Smooth muscle cell (in vitro differentiated cells): ENCODE measurements around the gene FGF14. TPM values are rescaled to one million over a fixed set of nuclear protein-coding genes. Genes with fewer than 3 reads are reported as not detected.

Source experiments
- DNase-seq: peaks from one replicate; lab custom pipeline; 2025; ENCODE audit not compliant: unreplicated experiment; lab: John Stamatoyannopoulos, UW
- H2AFZ ChIP-seq: fragments of 200-600 bp; sonication (generic); 2 replicates; pipeline ENCODE4 v1.6.0; 2016; ENCODE audit warnings: antibody characterized with exemption, low read depth, mild to moderate bottlenecking
- H3F3A ChIP-seq: fragments of 200-600 bp; sonication (generic); 2 replicates; pipeline ENCODE4 v1.6.0; 2017; ENCODE audit warnings: antibody characterized with exemption, low read depth
- H3K27ac ChIP-seq: fragments of 200-600 bp; sonication (generic); 2 replicates; pipeline ENCODE4 v1.5.1; 2016; ENCODE audit warnings: low read depth, mild to moderate bottlenecking
- H3K27me3 ChIP-seq: fragments of 200-600 bp; sonication (generic); 2 replicates; pipeline ENCODE4 v1.6.1; 2016; ENCODE audit warnings: low read depth, mild to moderate bottlenecking
- H3K36me3 ChIP-seq: fragments of 200-600 bp; sonication (generic); 2 replicates; pipeline ENCODE4 v1.5.1; 2016; ENCODE audit warnings: low read depth
- H3K4me1 ChIP-seq: fragments of 200-600 bp; sonication (generic); 2 replicates; pipeline ENCODE4 v1.5.1; 2016; ENCODE audit warnings: low read depth
- H3K4me2 ChIP-seq: fragments of 200-600 bp; sonication (generic); 2 replicates; pipeline ENCODE4 v1.6.0; 2016; ENCODE audit warnings: mild to moderate bottlenecking
- H3K4me3 ChIP-seq: fragments of 200-600 bp; sonication (generic); 2 replicates; pipeline ENCODE4 v1.5.1; 2016; ENCODE audit warnings: mild to moderate bottlenecking
- H3K79me2 ChIP-seq: fragments of 200-600 bp; sonication (generic); 2 replicates; pipeline ENCODE4 v1.6.0; 2016; ENCODE audit warnings: low read depth, mild to moderate bottlenecking
- H3K9ac ChIP-seq: fragments of 200-600 bp; sonication (generic); 2 replicates; pipeline ENCODE4 v1.6.0; 2016; ENCODE audit warnings: low read depth
- H3K9me3 ChIP-seq: fragments of 200-600 bp; sonication (generic); replicated peaks from 2 replicates; pipeline ENCODE4 v1.5.1; 2016; ENCODE audit warnings: low read depth
- H4K20me1 ChIP-seq: fragments of 200-600 bp; sonication (generic); 2 replicates; pipeline ENCODE4 v1.6.0; 2016; ENCODE audit warnings: low read depth
- CTCF ChIP-seq: fragments of 200-600 bp; sonication (generic); IDR thresholded peaks from 2 replicates; pipeline ENCODE4 v1.5.1; 2017; ENCODE audit warnings: borderline replicate concordance, mild to moderate bottlenecking, antibody characterized with exemption; ENCODE audit not compliant: insufficient read depth, poor library complexity, severe bottlenecking
- WGBS: methylation state at CpG from one replicate; pipeline ENCODE4 v1.1.7; 2016; ENCODE audit warnings: low lambda C conversion rate; 5-methylcytosine and 5-hydroxymethylcytosine counted together
- polyA plus RNA-seq: library from polyadenylated mRNA; unstranded; fragments of >200 nt; fragmentation: Nextera tagmentation; extraction: Ambion mirVana; gene quantifications from 2 replicates; pipeline ENCODE4 v1.2.1, GENCODE V29; 2016
- total RNA-seq: library from RNA; depleted of rRNA; stranded (reverse); fragments of >200 nt; gene quantifications from 2 replicates; pipeline ENCODE4 v1.2.3, GENCODE V29; 2014

The FGF14 gene
- total and polyA plus RNA-seq, 2 experiments from 2014 or later = 0.23 TPM; not detected in 1

GRCh38 chr13:101911752-101912151 is 490.1 kb downstream of the FGF14 start:
- Histone ChIP-seq H3K4me2 (no peak overlapping the region), H3F3A (no peaks in the 10 kb centered on the region), H3K9ac (no peak overlapping the region), H3K9me3 (no peaks in the 10 kb centered on the region), H3K79me2 (no peaks in the 10 kb centered on the region), H2AFZ (no peak overlapping the region), H3K4me1 (peaks cover 8% of the 10 kb centered on the region), H3K27me3 (peaks cover 52% of the 10 kb centered on the region), H4K20me1 (no peaks in the 10 kb centered on the region), H3K36me3 (no peaks in the 10 kb centered on the region), H3K4me3 (no peak overlapping the region), H3K27ac (no peak overlapping the region)
- DNase-seq = no peak
- TF ChIP-seq CTCF = no peak
- 83% methylated on average over 2 of the region's 2 CpGs for WGBS

GRCh38 chr13:101903890-101904289 is 498.0 kb downstream of the FGF14 start:
- no peak overlapping the region for H2AFZ ChIP-seq
- H4K20me1 ChIP-seq = no peaks in the 10 kb centered on the region
- no peaks in the 10 kb centered on the region for H3K79me2 ChIP-seq
- H3K27me3 ChIP-seq = peaks cover 19% of the 10 kb centered on the region
- H3K4me1 ChIP-seq = no peaks in the 10 kb centered on the region
- no peaks in the 10 kb centered on the region for H3F3A ChIP-seq
- H3K9me3 ChIP-seq = no peaks in the 10 kb centered on the region
- no peak overlapping the region for H3K9ac ChIP-seq
- H3K27ac ChIP-seq = no peak overlapping the region
- no peak for TF ChIP-seq CTCF
- 51% methylated on average over 3 of the region's 3 CpGs for WGBS
- H3K4me2 ChIP-seq = no peak overlapping the region
- no peak overlapping the region for H3K4me3 ChIP-seq
- DNase-seq = no peak
- H3K36me3 ChIP-seq = no peaks in the 10 kb centered on the region

- Histone ChIP-seq H3K79me2 (no peaks in the 10 kb centered on the region), H4K20me1 (no peaks in the 10 kb centered on the region), H3K27ac (no peak overlapping the region), H3K27me3 (peaks cover 53% of the 10 kb centered on the region), H3K4me2 (no peak overlapping the region), H3K36me3 (no peaks in the 10 kb centered on the region), H3K4me3 (no peak overlapping the region), H3F3A (no peaks in the 10 kb centered on the region), H3K4me1 (no peaks in the 10 kb centered on the region), H2AFZ (no peak overlapping the region), H3K9ac (no peak overlapping the region), H3K9me3 (no peaks in the 10 kb centered on the region)
- no peak for TF ChIP-seq CTCF
- DNase-seq = no peak
Measured at GRCh38 chr13:101898676-101899075, 503.2 kb downstream of the FGF14 start.

GRCh38 chr13:101896541-101896940 is 505.3 kb downstream of the FGF14 start:
- Histone ChIP-seq H3K36me3 (no peaks in the 10 kb centered on the region), H3K27me3 (peaks cover 44% of the 10 kb centered on the region), H3F3A (no peaks in the 10 kb centered on the region), H3K27ac (no peak overlapping the region), H3K9me3 (no peaks in the 10 kb centered on the region), H3K9ac (no peak overlapping the region), H4K20me1 (no peaks in the 10 kb centered on the region), H3K4me2 (no peak overlapping the region), H3K4me1 (no peaks in the 10 kb centered on the region), H3K4me3 (no peak overlapping the region), H2AFZ (no peak overlapping the region), H3K79me2 (no peaks in the 10 kb centered on the region)
- 65% methylated on average over 2 of the region's 2 CpGs for WGBS
- TF ChIP-seq CTCF = no peak
- DNase-seq = no peak
